ENCODE results near the gene NPY1R.

The NPY1R gene

GRCh38 chr4:163353054-163353453 is 20.7 kb upstream of the NPY1R start:
- no peak for DNase-seq (ENCODE audit: low spot score)
- in situ Hi-C loops (cut with MboI; ENCODE audit: low pct_unique_long_range_greater_than_20kb, low sequenced_read_pairs, unreplicated experiment): no loop called here
- no peak for TF ChIP-seq CTCF (IDR thresholded peaks at IDR 0.05; ENCODE audit: extremely low read depth, insufficient read depth, missing control alignments)

GRCh38 chr4:163350672-163351071 is 18.3 kb upstream of the NPY1R start:
- in situ Hi-C loops (cut with MboI; ENCODE audit: low pct_unique_long_range_greater_than_20kb, low sequenced_read_pairs, unreplicated experiment): no loop called here
- TF ChIP-seq CTCF (IDR thresholded peaks at IDR 0.05; ENCODE audit: extremely low read depth, insufficient read depth, missing control alignments): no peak
- no peak for DNase-seq (ENCODE audit: low spot score)

GRCh38 chr4:163344147-163345125 is 12.0 kb upstream of the NPY1R start:
- in situ Hi-C loops (cut with MboI; ENCODE audit: low pct_unique_long_range_greater_than_20kb, low sequenced_read_pairs, unreplicated experiment): no loop called here
- DNase-seq (ENCODE audit: low spot score): no peak
- no peak for TF ChIP-seq CTCF (IDR thresholded peaks at IDR 0.05; ENCODE audit: extremely low read depth, insufficient read depth, missing control alignments)

GRCh38 chr4:163343604-163344146 is 11.3 kb upstream of the NPY1R start, which contains the start of gene NPY5R:
Gene NPY5R, plus strand, starts transcription at chr4:163343892. Its CDS starts 6,382 bp downstream, at chr4:163350274.
- no peak for DNase-seq (ENCODE audit: low spot score)
- in situ Hi-C loops (cut with MboI; ENCODE audit: low pct_unique_long_range_greater_than_20kb, low sequenced_read_pairs, unreplicated experiment): no loop called here

GRCh38 chr4:163335384-163335783 is 3.0 kb upstream of the NPY1R start:
- in situ Hi-C loops (cut with MboI; ENCODE audit: low pct_unique_long_range_greater_than_20kb, low sequenced_read_pairs, unreplicated experiment): no loop called here
- DNase-seq (ENCODE audit: low spot score): no peak
- no peak for TF ChIP-seq CTCF (IDR thresholded peaks at IDR 0.05; ENCODE audit: extremely low read depth, insufficient read depth, missing control alignments)

More at GRCh38 chr4:163343604-163344146, 11.3 kb upstream of the NPY1R start, which contains the start of gene NPY5R:
- no peak for TF ChIP-seq CTCF (IDR thresholded peaks at IDR 0.05; ENCODE audit: extremely low read depth, insufficient read depth, missing control alignments)

GRCh38 chr4:163331629-163332376 is 593 bp downstream of the NPY1R start:
- TF ChIP-seq CTCF (IDR thresholded peaks at IDR 0.05; ENCODE audit: extremely low read depth, insufficient read depth, missing control alignments): no peak
- no peak for DNase-seq (ENCODE audit: low spot score)
- in situ Hi-C loops (cut with MboI; ENCODE audit: low pct_unique_long_range_greater_than_20kb, low sequenced_read_pairs, unreplicated experiment): no loop called here
